Esophagus muscularis mucosa (tissue), 3 donors: Measurements from ENCODE around the gene PLD3.

ENCODE experiments used
- POLR2A ChIP-seq: fragments of 450-650 bp; IDR thresholded peaks from one replicate; pipeline ENCODE4 v1.6.1; 2017; ENCODE audit warnings: antibody characterized with exemption, moderate library complexity, mild to moderate bottlenecking, low read depth
- POLR2AphosphoS5 ChIP-seq, 2 donors: sonication (generic); formaldehyde crosslinking; IDR thresholded peaks; one replicate each; pipeline ENCODE4 v1.6.1; 2017; ENCODE audit warnings: antibody characterized with exemption in 2 of 2
- TF ChIP-seq, protein P1 (sequence below), 3 experiments: fragments of 200-600 bp in 2 of 3; fragments of 450-650 bp in 1 of 3; sonication (generic) in 2 of 3; IDR thresholded peaks; one replicate each; pipeline ENCODE4 v1.5.1; 2017 to 2019; ENCODE audit warnings: antibody characterized with exemption in 3 of 3, mild to moderate bottlenecking in 2 of 3, moderate library complexity in 1 of 3

DNA sequence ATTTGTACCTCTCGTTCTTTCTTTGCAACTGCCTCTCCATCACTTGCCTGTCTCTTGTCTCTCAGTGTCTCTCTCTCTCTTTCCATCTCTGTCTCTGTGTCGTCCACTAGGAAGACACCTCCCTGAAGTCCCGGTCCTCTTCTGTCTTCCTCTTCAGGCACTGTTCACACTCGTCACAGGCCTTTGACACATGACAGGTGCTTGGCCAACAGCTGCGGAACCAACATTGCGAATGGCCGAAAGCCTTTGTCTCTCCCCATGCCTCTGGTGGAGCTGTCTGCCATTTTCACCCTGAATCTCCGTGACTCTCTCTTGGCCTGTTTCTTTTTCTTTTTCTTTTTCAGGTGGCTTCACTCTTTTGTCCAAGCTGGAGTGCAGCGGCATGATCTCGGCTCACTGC is 38.7 kb downstream of the PLD3 start:
- TF ChIP-seq, protein P1, sequence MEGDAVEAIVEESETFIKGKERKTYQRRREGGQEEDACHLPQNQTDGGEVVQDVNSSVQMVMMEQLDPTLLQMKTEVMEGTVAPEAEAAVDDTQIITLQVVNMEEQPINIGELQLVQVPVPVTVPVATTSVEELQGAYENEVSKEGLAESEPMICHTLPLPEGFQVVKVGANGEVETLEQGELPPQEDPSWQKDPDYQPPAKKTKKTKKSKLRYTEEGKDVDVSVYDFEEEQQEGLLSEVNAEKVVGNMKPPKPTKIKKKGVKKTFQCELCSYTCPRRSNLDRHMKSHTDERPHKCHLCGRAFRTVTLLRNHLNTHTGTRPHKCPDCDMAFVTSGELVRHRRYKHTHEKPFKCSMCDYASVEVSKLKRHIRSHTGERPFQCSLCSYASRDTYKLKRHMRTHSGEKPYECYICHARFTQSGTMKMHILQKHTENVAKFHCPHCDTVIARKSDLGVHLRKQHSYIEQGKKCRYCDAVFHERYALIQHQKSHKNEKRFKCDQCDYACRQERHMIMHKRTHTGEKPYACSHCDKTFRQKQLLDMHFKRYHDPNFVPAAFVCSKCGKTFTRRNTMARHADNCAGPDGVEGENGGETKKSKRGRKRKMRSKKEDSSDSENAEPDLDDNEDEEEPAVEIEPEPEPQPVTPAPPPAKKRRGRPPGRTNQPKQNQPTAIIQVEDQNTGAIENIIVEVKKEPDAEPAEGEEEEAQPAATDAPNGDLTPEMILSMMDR (IDR thresholded peaks at IDR 0.05): no peak
- TF ChIP-seq POLR2A: no peak
- TF ChIP-seq POLR2AphosphoS5 (IDR thresholded peaks at IDR 0.05): no peak
